ENCODE results near the gene RBM20.

RBM20 gene

DNA sequence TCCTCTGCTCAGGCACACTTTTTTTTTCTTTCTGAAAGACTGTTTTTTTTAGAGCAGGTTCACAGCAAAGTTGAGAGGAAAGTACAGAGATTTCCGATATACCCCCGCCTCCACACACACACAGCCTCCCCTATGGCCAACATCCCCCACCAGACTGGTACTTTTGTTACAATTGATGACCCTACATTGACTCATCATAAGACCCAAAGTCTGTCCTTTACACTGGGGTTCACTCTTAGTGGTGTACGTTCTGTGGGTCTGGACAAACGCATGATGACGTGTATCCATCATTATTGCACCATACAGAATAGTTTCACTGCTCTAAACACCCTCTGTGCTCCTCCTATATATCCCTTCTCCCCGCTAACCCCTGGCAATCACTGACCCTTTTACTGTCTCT is 107.7 kb downstream of the RBM20 start (continued):
- TF ChIP-seq, protein P1, sequence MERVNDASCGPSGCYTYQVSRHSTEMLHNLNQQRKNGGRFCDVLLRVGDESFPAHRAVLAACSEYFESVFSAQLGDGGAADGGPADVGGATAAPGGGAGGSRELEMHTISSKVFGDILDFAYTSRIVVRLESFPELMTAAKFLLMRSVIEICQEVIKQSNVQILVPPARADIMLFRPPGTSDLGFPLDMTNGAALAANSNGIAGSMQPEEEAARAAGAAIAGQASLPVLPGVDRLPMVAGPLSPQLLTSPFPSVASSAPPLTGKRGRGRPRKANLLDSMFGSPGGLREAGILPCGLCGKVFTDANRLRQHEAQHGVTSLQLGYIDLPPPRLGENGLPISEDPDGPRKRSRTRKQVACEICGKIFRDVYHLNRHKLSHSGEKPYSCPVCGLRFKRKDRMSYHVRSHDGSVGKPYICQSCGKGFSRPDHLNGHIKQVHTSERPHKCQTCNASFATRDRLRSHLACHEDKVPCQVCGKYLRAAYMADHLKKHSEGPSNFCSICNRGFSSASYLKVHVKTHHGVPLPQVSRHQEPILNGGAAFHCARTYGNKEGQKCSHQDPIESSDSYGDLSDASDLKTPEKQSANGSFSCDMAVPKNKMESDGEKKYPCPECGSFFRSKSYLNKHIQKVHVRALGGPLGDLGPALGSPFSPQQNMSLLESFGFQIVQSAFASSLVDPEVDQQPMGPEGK (CRISPR knock-in tag; IDR thresholded peaks at IDR 0.05; ENCODE audit: borderline replicate concordance): no peak
- no peak for TF ChIP-seq ARNTL (CRISPR knock-in tag; IDR thresholded peaks at IDR 0.05; ENCODE audit: borderline replicate concordance, low read depth)
- TF ChIP-seq OSR1 (CRISPR knock-in tag; IDR thresholded peaks at IDR 0.05): no peak
- no peak for TF ChIP-seq PPARA (CRISPR knock-in tag; IDR thresholded peaks at IDR 0.05; ENCODE audit: borderline replicate concordance)
- no peak for TF ChIP-seq ZFP3 (CRISPR knock-in tag; IDR thresholded peaks at IDR 0.05)
- no peak for TF ChIP-seq RARB (CRISPR knock-in tag; IDR thresholded peaks at IDR 0.05)
- no peak for TF ChIP-seq ZC3H10 (CRISPR knock-in tag; IDR thresholded peaks at IDR 0.05)
- TF ChIP-seq ZNF565 (CRISPR knock-in tag; conservative IDR thresholded peaks at IDR 0.05; ENCODE audit: low read depth): no peak
- TF ChIP-seq TCF4 (CRISPR knock-in tag; IDR thresholded peaks at IDR 0.05; ENCODE audit: borderline replicate concordance): no peak
- TF ChIP-seq CSDC2 (CRISPR knock-in tag; IDR thresholded peaks at IDR 0.05): no peak

DNA sequence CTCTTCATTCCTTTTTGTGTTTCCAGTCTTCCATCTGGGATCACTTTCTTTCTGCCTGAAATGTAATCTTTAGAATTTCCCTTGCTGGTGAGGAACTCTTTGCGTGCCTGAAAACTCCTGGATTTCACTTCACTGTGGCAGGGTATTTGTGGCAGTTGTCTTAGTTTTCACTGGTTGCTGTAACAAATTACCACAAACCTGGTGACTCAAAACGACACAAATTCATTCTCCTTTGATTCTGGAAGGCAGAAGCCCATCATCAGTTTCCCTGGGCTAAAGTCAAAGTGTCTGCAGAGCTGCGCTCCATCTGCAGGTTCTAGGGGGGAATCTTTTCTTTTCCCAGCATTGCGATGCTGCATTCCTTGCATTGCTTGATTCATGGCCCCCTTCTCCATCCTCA is 109.3 kb downstream of the RBM20 start:
- TF ChIP-seq ZNF8 (CRISPR knock-in tag; IDR thresholded peaks at IDR 0.05): no peak
- TF ChIP-seq ZC3H10 (CRISPR knock-in tag; IDR thresholded peaks at IDR 0.05): no peak
- no peak for TF ChIP-seq ZNF565 (CRISPR knock-in tag; conservative IDR thresholded peaks at IDR 0.05; ENCODE audit: low read depth)
- TF ChIP-seq OSR1 (CRISPR knock-in tag; IDR thresholded peaks at IDR 0.05): no peak
- no peak for TF ChIP-seq ZFP3 (CRISPR knock-in tag; IDR thresholded peaks at IDR 0.05)
- TF ChIP-seq, protein P2, sequence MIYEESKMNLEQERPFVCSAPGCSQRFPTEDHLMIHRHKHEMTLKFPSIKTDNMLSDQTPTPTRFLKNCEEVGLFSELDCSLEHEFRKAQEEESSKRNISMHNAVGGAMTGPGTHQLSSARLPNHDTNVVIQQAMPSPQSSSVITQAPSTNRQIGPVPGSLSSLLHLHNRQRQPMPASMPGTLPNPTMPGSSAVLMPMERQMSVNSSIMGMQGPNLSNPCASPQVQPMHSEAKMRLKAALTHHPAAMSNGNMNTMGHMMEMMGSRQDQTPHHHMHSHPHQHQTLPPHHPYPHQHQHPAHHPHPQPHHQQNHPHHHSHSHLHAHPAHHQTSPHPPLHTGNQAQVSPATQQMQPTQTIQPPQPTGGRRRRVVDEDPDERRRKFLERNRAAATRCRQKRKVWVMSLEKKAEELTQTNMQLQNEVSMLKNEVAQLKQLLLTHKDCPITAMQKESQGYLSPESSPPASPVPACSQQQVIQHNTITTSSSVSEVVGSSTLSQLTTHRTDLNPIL (CRISPR knock-in tag; IDR thresholded peaks at IDR 0.05; ENCODE audit: low read depth): no peak
- TF ChIP-seq ZNF70 (CRISPR knock-in tag; IDR thresholded peaks at IDR 0.05): no peak
- TF ChIP-seq, protein P3, sequence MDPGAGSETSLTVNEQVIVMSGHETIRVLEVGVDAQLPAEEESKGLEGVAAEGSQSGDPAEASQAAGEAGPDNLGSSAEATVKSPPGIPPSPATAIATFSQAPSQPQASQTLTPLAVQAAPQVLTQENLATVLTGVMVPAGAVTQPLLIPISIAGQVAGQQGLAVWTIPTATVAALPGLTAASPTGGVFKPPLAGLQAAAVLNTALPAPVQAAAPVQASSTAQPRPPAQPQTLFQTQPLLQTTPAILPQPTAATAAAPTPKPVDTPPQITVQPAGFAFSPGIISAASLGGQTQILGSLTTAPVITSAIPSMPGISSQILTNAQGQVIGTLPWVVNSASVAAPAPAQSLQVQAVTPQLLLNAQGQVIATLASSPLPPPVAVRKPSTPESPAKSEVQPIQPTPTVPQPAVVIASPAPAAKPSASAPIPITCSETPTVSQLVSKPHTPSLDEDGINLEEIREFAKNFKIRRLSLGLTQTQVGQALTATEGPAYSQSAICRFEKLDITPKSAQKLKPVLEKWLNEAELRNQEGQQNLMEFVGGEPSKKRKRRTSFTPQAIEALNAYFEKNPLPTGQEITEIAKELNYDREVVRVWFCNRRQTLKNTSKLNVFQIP (CRISPR knock-in tag; IDR thresholded peaks at IDR 0.05; ENCODE audit: borderline replicate concordance, low read depth): no peak
- ATAC-seq: no peak

DNA sequence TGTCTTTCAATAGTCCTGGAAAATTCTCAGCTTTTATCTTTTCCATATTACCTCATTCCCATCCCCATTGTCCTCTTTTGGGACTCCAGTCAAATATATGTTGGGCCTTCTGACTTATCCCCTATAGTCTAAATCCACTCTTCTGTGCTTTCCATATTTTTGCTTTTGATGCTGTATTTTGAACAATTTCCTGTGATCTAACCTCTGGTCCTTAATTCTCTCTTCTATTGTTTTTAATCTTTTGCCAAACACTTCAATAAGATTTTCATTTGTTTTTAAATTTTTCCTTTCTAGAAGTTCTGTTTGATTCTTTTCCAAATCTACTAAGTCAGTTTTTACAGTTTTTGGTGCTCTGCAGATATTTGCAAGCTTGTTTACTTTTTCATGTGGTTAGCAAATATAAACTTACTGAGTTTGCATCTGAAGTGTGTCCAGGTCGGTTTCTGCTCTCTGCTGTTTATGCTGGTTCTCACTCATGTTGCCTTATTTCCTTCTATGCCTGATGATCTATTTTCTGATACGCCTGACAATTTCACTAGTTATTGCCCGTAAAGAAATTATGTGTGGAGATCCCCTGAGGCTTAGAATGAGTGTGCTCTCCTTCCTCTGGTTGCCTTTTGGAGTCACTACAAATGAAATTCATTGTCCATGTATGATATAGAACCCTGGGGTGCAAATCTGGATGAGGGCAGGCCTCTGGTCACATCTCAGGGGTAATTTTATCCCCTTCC is 110.4 kb downstream of the RBM20 start:
- no peak for ATAC-seq
- TF ChIP-seq OSR1 (CRISPR knock-in tag; IDR thresholded peaks at IDR 0.05) (no peak), TOX (CRISPR knock-in tag; IDR thresholded peaks at IDR 0.05; ENCODE audit: borderline replicate concordance) (no peak), ZC3H10 (CRISPR knock-in tag; IDR thresholded peaks at IDR 0.05) (no peak), BACH2 (CRISPR knock-in tag; IDR thresholded peaks at IDR 0.05; ENCODE audit: borderline replicate concordance) (no peak), ZFP30 (CRISPR knock-in tag; IDR thresholded peaks at IDR 0.05) (peak; percentile 91), ISL1 (CRISPR knock-in tag; IDR thresholded peaks at IDR 0.05) (no peak), ZNF8 (CRISPR knock-in tag; IDR thresholded peaks at IDR 0.05) (no peak), ZFP3 (CRISPR knock-in tag; IDR thresholded peaks at IDR 0.05) (no peak)
- TF ChIP-seq, protein P2 (CRISPR knock-in tag; IDR thresholded peaks at IDR 0.05; ENCODE audit: low read depth): no peak

DNA sequence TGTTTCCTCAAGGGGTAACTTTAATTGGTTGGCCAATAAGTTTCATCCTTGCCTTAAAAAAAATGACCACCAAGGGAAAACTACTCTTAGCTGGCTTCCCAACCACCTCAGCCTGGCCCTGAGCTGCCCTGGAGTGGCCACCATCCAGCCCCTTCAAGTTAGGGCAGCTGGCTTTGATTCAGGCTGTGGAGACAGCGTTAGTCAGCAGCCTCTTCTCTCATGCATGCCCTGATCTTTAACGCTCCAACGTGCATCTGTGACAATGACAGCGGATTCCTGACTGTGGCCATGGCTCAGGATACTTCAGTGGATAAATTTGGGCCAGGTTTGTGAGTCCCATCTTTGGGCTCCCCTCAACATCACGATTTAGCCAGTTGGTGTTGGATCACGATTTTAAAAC is 111.6 kb downstream of the RBM20 start:
- no peak for ATAC-seq
- no peak for TF ChIP-seq ZNF70 (CRISPR knock-in tag; IDR thresholded peaks at IDR 0.05)
- no peak for TF ChIP-seq ZFP30 (CRISPR knock-in tag; IDR thresholded peaks at IDR 0.05)
- TF ChIP-seq, protein P2 (CRISPR knock-in tag; IDR thresholded peaks at IDR 0.05; ENCODE audit: low read depth): no peak
- TF ChIP-seq, protein P4, sequence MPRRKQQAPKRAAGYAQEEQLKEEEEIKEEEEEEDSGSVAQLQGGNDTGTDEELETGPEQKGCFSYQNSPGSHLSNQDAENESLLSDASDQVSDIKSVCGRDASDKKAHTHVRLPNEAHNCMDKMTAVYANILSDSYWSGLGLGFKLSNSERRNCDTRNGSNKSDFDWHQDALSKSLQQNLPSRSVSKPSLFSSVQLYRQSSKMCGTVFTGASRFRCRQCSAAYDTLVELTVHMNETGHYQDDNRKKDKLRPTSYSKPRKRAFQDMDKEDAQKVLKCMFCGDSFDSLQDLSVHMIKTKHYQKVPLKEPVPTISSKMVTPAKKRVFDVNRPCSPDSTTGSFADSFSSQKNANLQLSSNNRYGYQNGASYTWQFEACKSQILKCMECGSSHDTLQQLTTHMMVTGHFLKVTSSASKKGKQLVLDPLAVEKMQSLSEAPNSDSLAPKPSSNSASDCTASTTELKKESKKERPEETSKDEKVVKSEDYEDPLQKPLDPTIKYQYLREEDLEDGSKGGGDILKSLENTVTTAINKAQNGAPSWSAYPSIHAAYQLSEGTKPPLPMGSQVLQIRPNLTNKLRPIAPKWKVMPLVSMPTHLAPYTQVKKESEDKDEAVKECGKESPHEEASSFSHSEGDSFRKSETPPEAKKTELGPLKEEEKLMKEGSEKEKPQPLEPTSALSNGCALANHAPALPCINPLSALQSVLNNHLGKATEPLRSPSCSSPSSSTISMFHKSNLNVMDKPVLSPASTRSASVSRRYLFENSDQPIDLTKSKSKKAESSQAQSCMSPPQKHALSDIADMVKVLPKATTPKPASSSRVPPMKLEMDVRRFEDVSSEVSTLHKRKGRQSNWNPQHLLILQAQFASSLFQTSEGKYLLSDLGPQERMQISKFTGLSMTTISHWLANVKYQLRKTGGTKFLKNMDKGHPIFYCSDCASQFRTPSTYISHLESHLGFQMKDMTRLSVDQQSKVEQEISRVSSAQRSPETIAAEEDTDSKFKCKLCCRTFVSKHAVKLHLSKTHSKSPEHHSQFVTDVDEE (CRISPR knock-in tag; IDR thresholded peaks at IDR 0.05): no peak
- TF ChIP-seq ESRRG (CRISPR knock-in tag; IDR thresholded peaks at IDR 0.05): no peak

Measured in SK-N-SH treated with all-trans-retinoic acid at 6 μM for 48 hours (cell line).